Keratinocyte (primary cell): ENCODE results near the gene SEC63. TPM values are rescaled to one million over a fixed set of nuclear protein-coding genes. Genes with fewer than 3 reads are reported as not detected.
"Not testable (repeated sequence)": the region's sequence is repeated elsewhere in the genome, so short reads cannot be mapped to it uniquely, and the experiment has no call there.

ENCODE experiments used
- DNase-seq: peaks from one replicate; pipeline ENCODE4 v3.0.0-alpha.2; 2011; ENCODE audit warnings: low read depth, missing footprints, low spot score
- FAIRE-seq: peaks from 2 replicates; lab custom pipeline; 2011; peaks lifted over from hg19 to GRCh38; lab: Jason Lieb, UNC
- H2AFZ ChIP-seq: 2 replicates; pipeline ENCODE4 v1.6.0; 2012; ENCODE audit warnings: low read length, control low read depth, inconsistent platforms; ENCODE audit not compliant: control insufficient read depth
- H3K27ac ChIP-seq: 2 replicates; pipeline ENCODE4 v1.5.1; 2011; ENCODE audit warnings: low read length; ENCODE audit not compliant: control insufficient read depth, insufficient read depth
- H3K27me3 ChIP-seq: 3 replicates; pipeline ENCODE4 v1.6.0; 2011; ENCODE audit warnings: low read length; ENCODE audit not compliant: control insufficient read depth, insufficient read depth; ENCODE audit errors: extremely low read depth
- H3K36me3 ChIP-seq, 2 experiments: 2 replicates in 1 of 2; 3 replicates in 1 of 2; pipeline ENCODE4 v1.5.1; 2011; ENCODE audit warnings: low read length in 2 of 2, mild to moderate bottlenecking in 1 of 2; ENCODE audit not compliant: control insufficient read depth in 2 of 2, insufficient read depth in 2 of 2; ENCODE audit errors: extremely low read depth in 1 of 2
- H3K4me1 ChIP-seq: 3 replicates; pipeline ENCODE4 v1.5.1; 2011; ENCODE audit warnings: low read length; ENCODE audit not compliant: control insufficient read depth, insufficient read depth; ENCODE audit errors: extremely low read depth
- H3K4me2 ChIP-seq: 3 replicates; pipeline ENCODE4 v1.6.0; 2011; ENCODE audit warnings: low read depth, low read length; ENCODE audit not compliant: control insufficient read depth, insufficient read depth; ENCODE audit errors: extremely low read depth
- H3K4me3 ChIP-seq, 3 experiments: fragments of 200-600 bp in 1 of 3; sonication (generic) in 1 of 3; 2 replicates in 2 of 3; 3 replicates in 1 of 3; pipeline ENCODE4 v1.5.1; 2011 to 2016; ENCODE audit warnings: low read length in 3 of 3, mild to moderate bottlenecking in 3 of 3, control low read depth in 2 of 3, inconsistent platforms in 1 of 3, low read depth in 1 of 3, mixed read lengths in 1 of 3, mixed run types in 1 of 3, moderate library complexity in 1 of 3; ENCODE audit not compliant: control insufficient read depth in 2 of 3, insufficient read depth in 2 of 3; ENCODE audit errors: extremely low read depth in 1 of 3
- H3K79me2 ChIP-seq: 2 replicates; pipeline ENCODE4 v1.6.0; 2012; ENCODE audit warnings: low read length; ENCODE audit not compliant: control insufficient read depth, insufficient read depth
- H3K9ac ChIP-seq: 3 replicates; pipeline ENCODE4 v1.6.0; 2011; ENCODE audit warnings: low read length; ENCODE audit not compliant: control insufficient read depth, insufficient read depth; ENCODE audit errors: extremely low read depth
- H3K9me1 ChIP-seq: 3 replicates; pipeline ENCODE4 v1.6.0; 2011; ENCODE audit warnings: low read length; ENCODE audit not compliant: control insufficient read depth, insufficient read depth; ENCODE audit errors: extremely low read depth
- H3K9me3 ChIP-seq: 2 replicates; pipeline ENCODE4 v1.5.1; 2012; ENCODE audit warnings: low read depth, low read length; ENCODE audit not compliant: control insufficient read depth
- H4K20me1 ChIP-seq: 3 replicates; pipeline ENCODE4 v1.6.0; 2011; ENCODE audit warnings: low read length; ENCODE audit not compliant: control insufficient read depth, insufficient read depth; ENCODE audit errors: extremely low read depth
- EZH2 ChIP-seq: IDR thresholded peaks from one replicate; pipeline ENCODE4 v1.6.1; 2012; ENCODE audit warnings: inconsistent platforms, mild to moderate bottlenecking, low read length, moderate library complexity
- dilution Hi-C: fragments of 300-500 bp; cut with MboI; formaldehyde crosslinking; loops from one replicate; pipeline ENCODE4 v1.7.0; 2020; ENCODE audit warnings: low sequenced_read_pairs; ENCODE audit not compliant: extremely low pct_ligation_motif_present
- polyA plus RNA-seq, 5 experiments: library from polyadenylated mRNA; depleted of rRNA in 3 of 5; stranded (reverse) in 3 of 5; stranded (forward) in 1 of 5; unstranded in 1 of 5; fragments of >200 nt; gene quantifications; 1 replicate in 1 of 5; 2 replicates in 3 of 5; 3 replicates in 1 of 5; pipeline versions ENCODE4 v1.2.1 to v1.2.3, GENCODE V29; 2011 to 2012; ENCODE audit warnings: missing spikeins in 2 of 5, low read depth in 1 of 5, low replicate concordance in 1 of 5
- TF ChIP-seq, protein P1 (sequence below), 3 experiments: IDR thresholded peaks in 1 of 3; conservative IDR thresholded peaks in 1 of 3; optimal IDR thresholded peaks in 1 of 3; 2 replicates in 2 of 3; 3 replicates in 1 of 3; pipeline versions ENCODE3 to v1.5.1; 2011; ENCODE audit warnings: low read length in 3 of 3, mild to moderate bottlenecking in 3 of 3, moderate library complexity in 2 of 3, control low read depth in 1 of 3, inconsistent platforms in 1 of 3; ENCODE audit not compliant: insufficient read depth in 2 of 3; ENCODE audit errors: extremely low read depth in 1 of 3

SEC63 gene
- polyA plus RNA-seq, 1 donor (not counting 4 experiments of a cell fraction or from before 2014, with no cell fraction given), result 91.4 TPM

DNA sequence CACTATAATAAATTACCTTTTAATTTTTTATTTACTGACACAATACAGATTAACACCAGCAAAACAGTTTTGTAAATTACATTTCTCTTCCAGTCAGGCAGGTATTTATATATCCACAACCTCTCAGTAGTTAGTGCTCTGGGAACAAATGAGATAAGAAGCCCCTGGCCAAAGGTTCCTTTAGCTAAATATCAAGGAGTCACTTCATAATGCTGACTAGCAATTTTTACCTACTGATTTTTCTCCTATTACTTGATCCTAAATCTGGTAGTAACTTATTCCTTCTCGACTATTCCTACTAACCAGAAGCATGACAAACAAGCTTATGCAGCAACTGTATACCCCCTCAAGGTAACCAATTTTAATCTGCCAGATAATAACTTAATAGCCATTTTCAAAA, 46.3 kb downstream of the SEC63 start:
- Histone ChIP-seq H3K27me3 (no peaks in the 10 kb centered on the region), H3K9me3 (no peaks in the 10 kb centered on the region), H3K9me1 (no peaks in the 10 kb centered on the region), H4K20me1 (no peaks in the 10 kb centered on the region), H3K4me2 (no peak overlapping the region), H3K27ac (no peak overlapping the region), H3K4me3 (no peak overlapping the region), H3K79me2 (peaks cover 5% of the 10 kb centered on the region), H3K36me3 (peaks cover 7 to 18% of the 10 kb centered on the region in 2 experiments), H3K9ac (no peak overlapping the region), H3K4me1 (no peaks in the 10 kb centered on the region), H2AFZ (no peak overlapping the region)
- dilution Hi-C loops, result no loop called here
- TF ChIP-seq, protein P1, sequence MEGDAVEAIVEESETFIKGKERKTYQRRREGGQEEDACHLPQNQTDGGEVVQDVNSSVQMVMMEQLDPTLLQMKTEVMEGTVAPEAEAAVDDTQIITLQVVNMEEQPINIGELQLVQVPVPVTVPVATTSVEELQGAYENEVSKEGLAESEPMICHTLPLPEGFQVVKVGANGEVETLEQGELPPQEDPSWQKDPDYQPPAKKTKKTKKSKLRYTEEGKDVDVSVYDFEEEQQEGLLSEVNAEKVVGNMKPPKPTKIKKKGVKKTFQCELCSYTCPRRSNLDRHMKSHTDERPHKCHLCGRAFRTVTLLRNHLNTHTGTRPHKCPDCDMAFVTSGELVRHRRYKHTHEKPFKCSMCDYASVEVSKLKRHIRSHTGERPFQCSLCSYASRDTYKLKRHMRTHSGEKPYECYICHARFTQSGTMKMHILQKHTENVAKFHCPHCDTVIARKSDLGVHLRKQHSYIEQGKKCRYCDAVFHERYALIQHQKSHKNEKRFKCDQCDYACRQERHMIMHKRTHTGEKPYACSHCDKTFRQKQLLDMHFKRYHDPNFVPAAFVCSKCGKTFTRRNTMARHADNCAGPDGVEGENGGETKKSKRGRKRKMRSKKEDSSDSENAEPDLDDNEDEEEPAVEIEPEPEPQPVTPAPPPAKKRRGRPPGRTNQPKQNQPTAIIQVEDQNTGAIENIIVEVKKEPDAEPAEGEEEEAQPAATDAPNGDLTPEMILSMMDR (optimal IDR thresholded peaks at IDR 0.05 in 1 of 3, IDR thresholded peaks at IDR 0.05 in 1 of 3, conservative IDR thresholded peaks at IDR 0.05 in 1 of 3; ENCODE audit: extremely low read depth in 1 of 3, insufficient read depth in 2 of 3, low read length in 3 of 3), result no peak
- no peak for TF ChIP-seq EZH2
- DNase-seq (no peak), FAIRE-seq (no peak)

DNA sequence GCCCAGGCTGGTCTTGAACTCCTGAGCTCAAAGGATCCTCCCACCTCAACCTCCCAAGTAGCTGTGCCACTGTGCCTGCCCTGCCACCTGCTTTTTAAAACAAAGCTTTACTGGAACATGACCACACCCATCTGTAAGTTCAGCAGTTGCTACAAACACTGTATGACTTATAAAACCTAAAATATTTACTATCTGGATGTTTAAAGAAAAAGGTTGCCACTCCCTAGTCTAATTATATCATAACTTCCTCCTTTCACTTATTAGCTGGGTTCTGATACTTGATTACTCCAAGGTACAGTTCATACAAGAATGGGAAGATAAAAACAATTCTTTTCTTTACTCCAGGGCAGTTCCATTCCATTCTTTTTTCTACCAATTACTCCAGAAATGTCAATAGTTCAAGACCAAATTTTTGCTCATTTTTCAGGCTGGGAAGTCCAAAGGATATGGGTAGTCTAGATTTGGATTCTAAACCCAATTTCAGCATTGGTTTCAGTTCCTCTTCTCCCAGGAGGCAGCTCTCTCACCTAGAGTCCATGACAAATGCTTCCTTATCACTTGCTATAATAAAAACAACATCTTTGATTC, 63.1 kb downstream of the SEC63 start:
- H3K9me3 ChIP-seq, result no peaks in the 10 kb centered on the region
- no peak for DNase-seq

DNA sequence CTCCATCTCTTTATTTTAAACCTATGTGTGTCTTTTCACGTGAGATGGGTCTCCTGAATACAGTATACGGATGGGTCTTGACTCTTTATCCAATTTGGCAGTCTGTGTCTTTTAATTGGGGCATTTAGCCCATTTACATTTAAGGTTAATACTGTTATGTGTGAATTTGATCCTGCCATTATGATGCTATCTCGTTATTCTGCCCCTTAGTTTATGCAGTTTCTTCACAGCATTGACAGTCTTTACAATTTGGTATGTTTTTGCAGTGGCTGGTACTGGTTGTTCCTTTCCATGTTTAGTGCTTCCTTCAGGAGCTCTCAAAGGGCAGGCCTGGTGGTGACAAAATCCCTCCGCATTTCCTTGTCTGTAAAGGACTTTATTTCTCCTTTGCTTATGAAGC, 67.6 kb downstream of the SEC63 start:
- H2AFZ ChIP-seq, FAIRE-seq, H4K20me1 ChIP-seq, H3K9me1 ChIP-seq, H3K4me3 ChIP-seq, H3K27me3 ChIP-seq, dilution Hi-C loops, H3K79me2 ChIP-seq, H3K9ac ChIP-seq, H3K9me3 ChIP-seq, DNase-seq, H3K27ac ChIP-seq, H3K4me2 ChIP-seq, H3K4me1 ChIP-seq: not testable (repeated sequence)
- H3K36me3 ChIP-seq, result peaks cover 11 to 13% of the 10 kb centered on the region in 2 experiments

More for the DNA sequence above, 63.1 kb downstream of the SEC63 start:
- Histone ChIP-seq H3K27ac (no peak overlapping the region), H3K27me3 (no peaks in the 10 kb centered on the region), H3K36me3 (peaks cover 14 to 18% of the 10 kb centered on the region in 2 experiments), H4K20me1 (no peaks in the 10 kb centered on the region), H3K9ac (no peak overlapping the region), H3K79me2 (no peaks in the 10 kb centered on the region), H3K4me2 (no peak overlapping the region), H3K9me1 (no peaks in the 10 kb centered on the region), H3K4me1 (no peaks in the 10 kb centered on the region), H2AFZ (no peak overlapping the region), H3K4me3 (no peak overlapping the region)
- FAIRE-seq, result no peak
- dilution Hi-C loops, result no loop called here
- no peak for TF ChIP-seq EZH2
- TF ChIP-seq, protein P1 (optimal IDR thresholded peaks at IDR 0.05 in 1 of 3, IDR thresholded peaks at IDR 0.05 in 1 of 3, conservative IDR thresholded peaks at IDR 0.05 in 1 of 3; ENCODE audit: extremely low read depth in 1 of 3, insufficient read depth in 2 of 3, low read length in 3 of 3), result no peak

DNA sequence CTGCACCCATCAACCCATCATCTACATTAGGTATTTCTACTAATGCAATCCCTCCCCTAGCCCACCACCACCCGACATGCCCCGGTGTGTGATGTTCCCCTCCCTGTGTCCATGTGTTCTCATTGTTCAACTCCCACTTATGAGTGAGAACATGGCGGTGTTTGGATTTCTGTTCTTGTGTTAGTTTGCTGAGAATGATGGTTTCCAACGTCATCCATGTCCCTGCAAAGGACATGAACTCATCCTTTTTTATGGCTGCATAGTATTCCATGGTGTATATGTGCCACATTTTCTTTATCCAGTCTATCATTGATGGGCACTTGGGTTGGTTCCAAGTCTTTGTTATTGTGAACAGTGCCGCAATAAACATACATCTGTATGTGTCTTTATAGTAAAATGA, 72.1 kb downstream of the SEC63 start:
- H3K4me3 ChIP-seq, H3K9me1 ChIP-seq, H2AFZ ChIP-seq, H3K27ac ChIP-seq, H3K36me3 ChIP-seq, H3K4me2 ChIP-seq, DNase-seq, H4K20me1 ChIP-seq, FAIRE-seq, H3K79me2 ChIP-seq, H3K9ac ChIP-seq, dilution Hi-C loops, H3K9me3 ChIP-seq, H3K27me3 ChIP-seq, H3K4me1 ChIP-seq: not testable (repeated sequence)
